Mucosa of rectum (tissue), 2 donors: ENCODE measurements around the gene AIPL1.
A peak's percentile ranks its signal among the peaks of the same experiment; 100 is the strongest.

ENCODE experiments used
- H3K27ac ChIP-seq, 2 donors: one replicate each; pipeline ENCODE4 v1.7.0; 2013; ENCODE audit warnings: inconsistent platforms in 2 of 2, low read depth in 2 of 2, low read length in 2 of 2
- H3K27me3 ChIP-seq, 2 donors: one replicate each; pipeline ENCODE4 v1.7.0; 2013; ENCODE audit warnings: low read length in 2 of 2; ENCODE audit not compliant: control insufficient read depth in 2 of 2, insufficient read depth in 2 of 2
- H3K36me3 ChIP-seq, 2 donors: one replicate each; pipeline ENCODE4 v1.7.0; 2013; ENCODE audit warnings: low read length in 2 of 2; ENCODE audit not compliant: control insufficient read depth in 2 of 2, insufficient read depth in 2 of 2
- H3K4me1 ChIP-seq, 2 donors: one replicate each; pipeline ENCODE4 v1.7.0; 2013; ENCODE audit warnings: low read length in 2 of 2, mild to moderate bottlenecking in 1 of 2; ENCODE audit not compliant: control insufficient read depth in 2 of 2, insufficient read depth in 2 of 2
- H3K4me3 ChIP-seq, 2 donors: one replicate each; pipeline ENCODE4 v1.7.0; 2013; ENCODE audit warnings: low read length in 2 of 2
- H3K9ac ChIP-seq, 2 donors: one replicate each; pipeline ENCODE4 v1.7.0; 2013; ENCODE audit warnings: low read length in 2 of 2, low read depth in 1 of 2, mild to moderate bottlenecking in 1 of 2
- H3K9me3 ChIP-seq, 2 donors: one replicate each; pipeline ENCODE4 v1.7.0; 2013; ENCODE audit warnings: low read length in 2 of 2; ENCODE audit not compliant: control insufficient read depth in 2 of 2
- donor health status: healthy.
- donor health status: Normal muscosa, but diverticular disease.

The AIPL1 gene

GRCh38 chr17:6449307-6449706, 14.4 kb upstream of the AIPL1 start:
- H3K9ac ChIP-seq: no peak overlapping the region
- no peak overlapping the region for H3K4me3 ChIP-seq
- H3K4me1 ChIP-seq: peaks cover 5 to 6% of the 10 kb centered on the region in 2 donors
- no peaks in the 10 kb centered on the region for H3K36me3 ChIP-seq
- H3K9me3 ChIP-seq: no peaks in the 10 kb centered on the region
- no peaks in the 10 kb centered on the region for H3K27me3 ChIP-seq
- no peak overlapping the region for H3K27ac ChIP-seq

GRCh38 chr17:6448473-6448872, 13.6 kb upstream of the AIPL1 start:
- Histone ChIP-seq H3K4me3 (no peak overlapping the region), H3K36me3 (no peaks in the 10 kb centered on the region), H3K9ac (no peak overlapping the region), H3K27me3 (no peaks in the 10 kb centered on the region), H3K27ac (no peak overlapping the region), H3K4me1 (peaks cover 8 to 12% of the 10 kb centered on the region in 2 donors), H3K9me3 (no peaks in the 10 kb centered on the region)

GRCh38 chr17:6446516-6447100, 11.7 kb upstream of the AIPL1 start:
- no peaks in the 10 kb centered on the region for H3K27me3 ChIP-seq
- H3K4me3 ChIP-seq: no peak overlapping the region
- H3K9me3 ChIP-seq: no peaks in the 10 kb centered on the region
- no peaks in the 10 kb centered on the region for H3K36me3 ChIP-seq
- H3K4me1 ChIP-seq: peaks cover 10 to 15% of the 10 kb centered on the region in 2 donors
- no peak overlapping the region for H3K27ac ChIP-seq
- no peak overlapping the region for H3K9ac ChIP-seq

GRCh38 chr17:6444571-6445335, 9.8 kb upstream of the AIPL1 start:
- Histone ChIP-seq H3K9me3 (no peaks in the 10 kb centered on the region), H3K4me1 (peaks cover 10 to 15% of the 10 kb centered on the region in 2 donors), H3K27ac (no peak overlapping the region), H3K9ac (peak overlapping the region; percentile 47 to 62), H3K27me3 (peaks cover 2 to 4% of the 10 kb centered on the region in 2 donors), H3K36me3 (no peaks in the 10 kb centered on the region), H3K4me3 (peak overlapping the region; percentile 71 to 84)

- Histone ChIP-seq H3K9ac (peak within 1 kb of the TSS; percentile 62 to 63), H3K4me3 (peak within 1 kb of the TSS; percentile 71 to 84), H3K27ac (peak within 1 kb of the TSS; percentile 58 to 70)
Observed at GRCh38 chr17:6443692-6444570, 9.0 kb upstream of the AIPL1 start, which contains the start of gene PIMREG. TSS of gene PIMREG (plus strand) at chr17:6444455. CDS start at chr17:6445111, 656 bp downstream.

GRCh38 chr17:6442775-6443174, 7.9 kb upstream of the AIPL1 start:
- Histone ChIP-seq H3K9me3 (no peaks in the 10 kb centered on the region), H3K27me3 (peaks cover 4 to 10% of the 10 kb centered on the region in 2 donors), H3K4me1 (peaks cover 10 to 15% of the 10 kb centered on the region in 2 donors), H3K27ac (no peak overlapping the region), H3K9ac (no peak overlapping the region), H3K4me3 (no peak overlapping the region), H3K36me3 (no peaks in the 10 kb centered on the region)

More at GRCh38 chr17:6443692-6444570, 9.0 kb upstream of the AIPL1 start, which contains the start of gene PIMREG:
- H3K27me3 ChIP-seq: peaks cover 4 to 7% of the 10 kb centered on the region in 2 donors
- no peaks in the 10 kb centered on the region for H3K36me3 ChIP-seq
- H3K9me3 ChIP-seq: no peaks in the 10 kb centered on the region
- H3K4me1 ChIP-seq: peaks cover 10 to 15% of the 10 kb centered on the region in 2 donors

GRCh38 chr17:6439951-6440350, 5.0 kb upstream of the AIPL1 start:
- Histone ChIP-seq H3K4me3 (no peak overlapping the region), H3K9ac (no peak overlapping the region), H3K4me1 (peaks cover 10 to 15% of the 10 kb centered on the region in 2 donors), H3K36me3 (no peaks in the 10 kb centered on the region), H3K27ac (no peak overlapping the region), H3K27me3 (peaks cover 10 to 14% of the 10 kb centered on the region in 2 donors), H3K9me3 (no peaks in the 10 kb centered on the region)

- H3K36me3 ChIP-seq: no peaks in the 10 kb centered on the region
- no peak overlapping the region for H3K4me3 ChIP-seq
- no peaks in the 10 kb centered on the region for H3K4me1 ChIP-seq
- H3K27me3 ChIP-seq: peaks cover 10 to 14% of the 10 kb centered on the region in 2 donors
- H3K9me3 ChIP-seq: no peaks in the 10 kb centered on the region
- no peak overlapping the region for H3K27ac ChIP-seq
- H3K9ac ChIP-seq: no peak overlapping the region
Observed at GRCh38 chr17:6437956-6438355, 3.0 kb upstream of the AIPL1 start.

- Histone ChIP-seq H3K27ac (no peak overlapping the region), H3K4me1 (no peaks in the 10 kb centered on the region), H3K27me3 (peaks cover 10 to 14% of the 10 kb centered on the region in 2 donors), H3K4me3 (no peak overlapping the region), H3K9ac (no peak overlapping the region), H3K36me3 (no peaks in the 10 kb centered on the region), H3K9me3 (no peaks in the 10 kb centered on the region)
Observed at GRCh38 chr17:6437466-6437865, 2.5 kb upstream of the AIPL1 start.
